Skeletal muscle tissue (tissue), 4 donors: Measurements from ENCODE around the gene SLC7A11. TPM values are rescaled to one million over a fixed set of nuclear protein-coding genes. Genes with fewer than 3 reads are reported as not detected.

ENCODE experiments used
- H3K27ac ChIP-seq: one replicate; pipeline ENCODE4 v1.7.0; 2013; ENCODE audit warnings: mild to moderate bottlenecking, low read depth, low read length, inconsistent platforms
- H3K27me3 ChIP-seq, 3 donors: one replicate each; pipeline ENCODE4 v1.7.0; 2013; ENCODE audit warnings: low read length in 3 of 3; ENCODE audit not compliant: control insufficient read depth in 3 of 3, insufficient read depth in 3 of 3
- H3K36me3 ChIP-seq, 3 donors: one replicate each; pipeline ENCODE4 v1.7.0; 2013; ENCODE audit warnings: low read length in 3 of 3; ENCODE audit not compliant: control insufficient read depth in 3 of 3, insufficient read depth in 3 of 3
- H3K4me1 ChIP-seq, 3 donors: one replicate each; pipeline ENCODE4 v1.7.0; 2013; ENCODE audit warnings: low read length in 3 of 3, mild to moderate bottlenecking in 3 of 3; ENCODE audit not compliant: control insufficient read depth in 3 of 3, insufficient read depth in 3 of 3
- H3K4me3 ChIP-seq, 3 donors: one replicate each; pipeline ENCODE4 v1.7.0; 2013; ENCODE audit warnings: low read length in 3 of 3
- H3K9ac ChIP-seq, 3 donors: one replicate each; pipeline ENCODE4 v1.7.0; 2013; ENCODE audit warnings: low read length in 3 of 3, mild to moderate bottlenecking in 3 of 3, moderate library complexity in 2 of 3, low read depth in 1 of 3
- H3K9me3 ChIP-seq, 3 donors: one replicate each; pipeline ENCODE4 v1.7.0; 2013; ENCODE audit warnings: low read length in 3 of 3; ENCODE audit not compliant: control insufficient read depth in 3 of 3
- total RNA-seq: library from RNA; depleted of rRNA; stranded (reverse); fragments of >200 nt; gene quantifications from one replicate; pipeline ENCODE4 v1.2.3, GENCODE V29; 2014
- donor health status: Osteomylitis.

SLC7A11 gene
- total RNA-seq, 1 donor from 2014 or later, result 1.0 TPM

DNA sequence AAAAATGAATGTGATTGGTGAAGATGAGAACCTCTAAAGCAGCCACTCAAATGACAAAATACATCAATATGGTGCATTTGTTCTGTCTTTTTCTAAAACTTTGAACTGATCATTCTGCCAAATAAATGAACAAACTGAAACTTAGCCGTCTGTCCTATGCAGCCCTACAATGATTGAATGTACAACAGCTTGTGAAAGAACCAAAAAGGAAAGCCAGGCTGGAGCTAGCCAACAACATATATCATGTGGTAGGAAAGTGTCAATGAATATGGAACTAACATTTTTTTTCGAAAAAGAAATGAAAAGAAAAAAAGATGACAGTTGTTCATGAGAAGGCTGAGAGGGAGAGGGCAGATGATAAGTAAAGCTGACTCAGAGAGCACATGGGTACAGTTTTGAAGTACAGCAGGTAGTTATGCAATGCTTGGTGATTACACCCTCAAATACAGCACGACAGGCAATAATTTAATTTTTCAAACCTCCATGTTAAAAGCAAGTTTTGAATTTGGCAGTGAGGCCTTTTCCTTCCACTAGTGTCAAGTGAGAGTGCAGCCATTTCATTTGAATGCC is 21.2 kb upstream of the SLC7A11 start:
- H3K36me3 ChIP-seq, result no peaks in the 10 kb centered on the region
- no peak overlapping the region for H3K27ac ChIP-seq
- no peaks in the 10 kb centered on the region for H3K4me1 ChIP-seq
- no peak overlapping the region for H3K9ac ChIP-seq
- no peaks in the 10 kb centered on the region for H3K9me3 ChIP-seq
- H3K27me3 ChIP-seq, result no peaks in the 10 kb centered on the region
- no peak overlapping the region for H3K4me3 ChIP-seq

DNA sequence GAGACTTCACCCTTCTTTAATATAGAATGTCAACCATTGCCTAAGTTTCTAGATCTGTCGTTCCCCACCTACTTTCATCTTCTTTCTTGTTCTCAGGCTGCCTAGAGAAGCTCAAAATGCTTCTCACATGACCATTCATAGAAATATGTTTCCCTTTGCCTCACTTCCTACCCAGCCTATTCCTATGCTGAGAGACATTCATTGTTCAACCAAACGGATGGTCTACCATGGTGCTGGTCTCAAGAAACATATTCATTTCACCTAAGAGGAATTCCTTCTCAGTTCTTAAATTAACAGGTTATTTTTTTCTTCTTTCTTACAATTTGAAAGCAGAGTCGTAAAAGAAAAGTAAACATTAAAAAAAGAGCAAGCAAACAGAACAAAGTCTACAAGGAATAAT is 20.3 kb upstream of the SLC7A11 start:
- Histone ChIP-seq H3K4me1 (no peaks in the 10 kb centered on the region), H3K4me3 (no peak overlapping the region), H3K27me3 (no peaks in the 10 kb centered on the region), H3K36me3 (no peaks in the 10 kb centered on the region), H3K9me3 (no peaks in the 10 kb centered on the region), H3K9ac (no peak overlapping the region), H3K27ac (no peak overlapping the region)

DNA sequence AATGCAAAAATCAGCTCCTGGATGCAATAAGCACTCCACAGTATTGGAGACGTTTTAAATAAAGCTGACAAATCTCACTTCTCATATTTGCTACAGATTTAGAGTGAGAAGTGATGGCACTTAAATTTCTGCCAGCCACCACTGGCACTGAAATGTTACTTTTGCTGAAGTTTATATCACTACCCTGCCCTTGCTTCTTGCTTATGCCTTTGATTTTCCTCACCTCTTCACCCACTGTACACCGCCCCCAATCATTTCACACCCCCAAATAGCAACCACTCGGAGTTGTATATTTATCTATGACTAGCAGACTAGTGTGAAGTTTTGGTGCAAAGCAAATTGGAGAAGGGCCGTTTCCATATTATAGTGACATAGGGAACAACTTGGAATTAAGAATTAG is 19.9 kb upstream of the SLC7A11 start:
- no peaks in the 10 kb centered on the region for H3K27me3 ChIP-seq
- H3K36me3 ChIP-seq, result no peaks in the 10 kb centered on the region
- H3K4me3 ChIP-seq, result no peak overlapping the region
- no peaks in the 10 kb centered on the region for H3K9me3 ChIP-seq
- no peak overlapping the region for H3K9ac ChIP-seq
- no peaks in the 10 kb centered on the region for H3K4me1 ChIP-seq
- H3K27ac ChIP-seq, result no peak overlapping the region

DNA sequence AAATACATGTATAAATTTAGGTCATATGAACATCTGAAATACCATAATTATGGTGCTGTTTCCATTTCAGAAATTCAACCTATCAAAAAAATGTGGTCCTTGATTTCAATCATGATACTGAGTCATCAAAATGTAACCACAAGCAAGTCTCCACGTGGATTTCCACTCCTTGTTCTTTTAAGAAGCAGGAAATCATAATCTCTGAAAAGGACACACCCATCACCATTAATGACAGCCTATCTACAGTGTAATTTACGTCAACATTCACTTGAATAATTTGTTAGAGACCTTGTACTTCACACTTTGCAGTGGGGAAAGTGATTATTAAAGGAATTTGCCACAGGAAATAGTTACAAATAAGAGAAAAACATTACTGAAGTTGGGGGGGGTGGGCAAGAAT is 17.7 kb upstream of the SLC7A11 start:
- Histone ChIP-seq H3K4me1 (no peaks in the 10 kb centered on the region), H3K27ac (no peak overlapping the region), H3K4me3 (no peak overlapping the region), H3K9ac (no peak overlapping the region), H3K9me3 (no peaks in the 10 kb centered on the region), H3K27me3 (no peaks in the 10 kb centered on the region), H3K36me3 (no peaks in the 10 kb centered on the region)

DNA sequence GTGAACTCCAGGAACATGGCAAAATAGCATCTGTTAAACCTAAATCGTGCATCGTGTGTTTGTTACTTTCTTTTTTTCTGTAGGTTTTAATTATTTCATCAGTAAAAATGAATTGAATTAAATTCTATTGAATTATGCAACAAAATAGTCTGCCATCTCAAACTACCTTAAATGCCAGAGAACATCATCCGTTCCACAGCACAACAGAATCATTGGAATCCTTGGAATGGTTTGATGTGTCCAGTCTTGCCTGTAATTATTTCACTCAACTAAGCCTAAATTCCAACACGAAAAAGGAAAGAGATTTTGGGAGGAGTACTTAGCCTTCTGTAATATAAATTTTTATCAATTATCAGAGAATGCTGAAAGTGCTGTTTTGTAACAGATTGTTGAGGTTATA is 17.1 kb upstream of the SLC7A11 start:
- no peak overlapping the region for H3K9ac ChIP-seq
- H3K4me3 ChIP-seq, result no peak overlapping the region
- no peaks in the 10 kb centered on the region for H3K36me3 ChIP-seq
- no peaks in the 10 kb centered on the region for H3K4me1 ChIP-seq
- no peaks in the 10 kb centered on the region for H3K27me3 ChIP-seq
- H3K27ac ChIP-seq, result no peak overlapping the region
- no peaks in the 10 kb centered on the region for H3K9me3 ChIP-seq

DNA sequence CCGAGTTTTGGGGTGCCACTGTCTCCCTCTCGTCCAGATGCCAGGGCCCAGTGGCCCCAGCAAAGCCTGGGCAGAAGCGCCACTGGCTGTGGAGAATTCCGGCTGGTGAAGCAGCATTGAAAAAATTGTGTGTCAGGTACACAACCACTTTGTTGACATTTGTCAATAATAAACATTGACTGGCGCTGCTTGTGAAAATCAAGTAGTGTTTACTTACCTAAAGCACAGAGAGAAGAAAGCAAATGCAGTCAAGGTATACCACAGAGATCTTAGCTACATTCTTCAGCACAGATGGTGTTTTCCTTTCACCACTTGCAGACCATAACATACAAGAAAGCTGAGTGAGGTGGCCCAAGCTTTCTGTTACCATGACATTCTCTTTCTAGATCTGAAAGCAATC is 14.5 kb upstream of the SLC7A11 start:
- Histone ChIP-seq H3K4me3 (no peak overlapping the region), H3K27ac (no peak overlapping the region), H3K9ac (no peak overlapping the region), H3K9me3 (no peaks in the 10 kb centered on the region), H3K4me1 (no peaks in the 10 kb centered on the region), H3K36me3 (no peaks in the 10 kb centered on the region), H3K27me3 (no peaks in the 10 kb centered on the region)

DNA sequence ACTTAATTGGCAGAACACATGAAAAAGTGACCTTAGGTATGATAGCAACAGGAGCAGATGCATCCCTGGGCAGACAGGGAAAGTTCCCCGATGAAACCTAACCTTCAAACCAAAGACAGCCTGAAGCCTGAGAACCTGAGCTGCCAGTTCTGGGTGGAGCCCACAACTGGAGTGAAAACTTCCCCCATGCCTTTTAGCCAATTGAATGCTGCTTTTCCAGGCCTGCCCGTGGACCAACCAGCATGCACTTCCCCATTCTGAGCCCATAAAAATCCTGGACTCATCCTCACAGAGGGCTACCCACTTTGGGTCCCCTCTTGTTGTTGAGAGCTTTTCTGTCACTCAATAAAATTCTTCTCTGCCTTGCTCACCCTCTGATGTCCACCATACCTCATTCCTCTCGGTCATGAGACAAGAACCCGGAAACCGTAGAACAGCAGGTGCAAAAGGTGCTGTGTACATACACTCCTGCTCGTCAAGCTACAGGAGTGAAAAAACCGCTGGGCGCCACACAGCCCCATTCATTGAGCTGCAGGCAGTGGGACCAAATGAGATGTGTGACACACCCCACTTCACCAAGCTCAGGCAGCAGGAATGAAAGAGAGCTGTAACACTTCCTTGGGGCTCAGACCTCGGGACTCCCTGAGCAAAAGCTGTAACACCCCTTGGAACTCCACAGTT is 13.9 kb upstream of the SLC7A11 start:
- Histone ChIP-seq H3K9me3 (no peaks in the 10 kb centered on the region), H3K27ac (no peak overlapping the region), H3K4me1 (no peaks in the 10 kb centered on the region), H3K27me3 (no peaks in the 10 kb centered on the region), H3K9ac (no peak overlapping the region), H3K36me3 (no peaks in the 10 kb centered on the region), H3K4me3 (no peak overlapping the region)

DNA sequence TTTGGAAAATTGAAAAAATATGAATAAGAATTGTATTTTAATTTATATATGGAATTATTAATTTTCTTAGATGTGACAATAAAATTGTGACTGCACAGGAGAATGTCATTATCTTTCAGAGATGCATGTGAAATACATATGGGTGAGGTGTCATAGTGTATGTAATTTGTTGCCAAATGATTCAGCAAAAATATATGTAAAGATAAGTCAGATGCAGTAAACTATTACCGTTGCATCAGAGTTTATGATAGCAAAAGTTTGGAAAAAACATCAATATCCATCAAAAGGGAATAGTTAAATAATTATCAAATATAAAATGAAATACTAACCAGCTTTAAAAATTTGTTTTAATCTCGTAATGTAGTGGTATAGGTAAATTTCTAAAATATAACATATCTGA is 10.4 kb upstream of the SLC7A11 start:
- peaks cover 0 to 3% (median 0%) of the 10 kb centered on the region in 3 donors for H3K9me3 ChIP-seq
- H3K4me3 ChIP-seq, result no peak overlapping the region
- H3K27me3 ChIP-seq, result no peaks in the 10 kb centered on the region
- no peaks in the 10 kb centered on the region for H3K4me1 ChIP-seq
- H3K9ac ChIP-seq, result no peak overlapping the region
- H3K27ac ChIP-seq, result no peak overlapping the region
- no peaks in the 10 kb centered on the region for H3K36me3 ChIP-seq

DNA sequence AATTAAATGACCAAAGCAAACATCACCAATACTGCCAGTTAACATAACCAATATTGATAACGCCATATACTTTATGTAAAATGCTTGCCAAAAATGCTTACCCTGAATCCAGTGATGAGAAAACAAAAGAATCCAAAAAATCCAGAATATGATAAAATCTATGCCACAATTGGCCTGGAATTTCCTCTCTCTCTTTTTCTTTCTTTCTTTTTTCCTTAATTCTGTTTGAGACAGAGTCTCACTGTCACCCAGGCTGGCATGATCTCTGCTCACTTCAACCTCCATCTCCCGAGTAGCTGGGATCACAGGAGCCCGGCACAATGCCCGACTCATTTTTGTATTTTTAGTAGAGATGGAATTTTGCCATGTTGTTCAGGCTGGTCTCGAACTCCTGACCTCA is 9.8 kb upstream of the SLC7A11 start:
- Histone ChIP-seq H3K27me3 (no peaks in the 10 kb centered on the region), H3K9ac (no peak overlapping the region), H3K27ac (no peak overlapping the region)

DNA sequence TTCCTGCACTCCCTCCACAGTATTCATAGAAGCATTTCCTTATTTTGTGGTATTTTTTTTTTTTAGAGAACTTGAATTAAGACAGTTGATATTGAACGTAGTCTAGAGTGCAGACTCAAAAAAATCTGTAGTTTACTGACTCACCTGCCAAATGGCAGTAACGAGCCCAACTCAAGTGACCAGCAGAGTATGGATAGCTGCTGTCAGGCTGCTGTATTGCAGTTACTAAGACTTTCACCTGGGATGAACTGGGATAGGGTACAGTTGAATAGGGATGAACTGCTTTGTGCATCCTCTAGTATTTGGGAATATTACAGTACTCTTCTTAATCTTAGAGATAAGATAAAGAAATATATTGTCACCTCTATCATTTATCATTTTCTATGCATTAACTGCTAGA is 7.0 kb upstream of the SLC7A11 start:
- Histone ChIP-seq H3K9ac (no peak overlapping the region), H3K27me3 (no peaks in the 10 kb centered on the region), H3K4me3 (no peak overlapping the region), H3K27ac (no peak overlapping the region), H3K36me3 (no peaks in the 10 kb centered on the region), H3K4me1 (no peaks in the 10 kb centered on the region), H3K9me3 (peaks cover 0 to 3% (median 0%) of the 10 kb centered on the region in 3 donors)

More for the DNA sequence above, 9.8 kb upstream of the SLC7A11 start:
- Histone ChIP-seq H3K9me3 (peaks cover 0 to 3% (median 0%) of the 10 kb centered on the region in 3 donors), H3K36me3 (no peaks in the 10 kb centered on the region), H3K4me3 (no peak overlapping the region), H3K4me1 (no peaks in the 10 kb centered on the region)
